Colonic mucosa (tissue), 4 donors: Measurements from ENCODE around the gene AKT3. TPM values are rescaled to one million over a fixed set of nuclear protein-coding genes. Genes with fewer than 3 reads are reported as not detected.
"Not testable (repeated sequence)": the region's sequence is repeated elsewhere in the genome, so short reads cannot be mapped to it uniquely, and the experiment has no call there.

Source experiments
- DNase-seq: peaks from one replicate; pipeline ENCODE4 v3.0.0-alpha.2; 2020
- H3K27ac ChIP-seq: fragments of 200-600 bp; one replicate; pipeline ENCODE4 v1.8.0; 2021
- H3K27me3 ChIP-seq: fragments of 200-600 bp; one replicate; pipeline ENCODE4 v1.8.0; 2021
- H3K36me3 ChIP-seq: fragments of 200-600 bp; one replicate; pipeline ENCODE4 v1.8.0; 2021
- H3K4me1 ChIP-seq: fragments of 200-600 bp; one replicate; pipeline ENCODE4 v1.8.0; 2021; ENCODE audit warnings: mild to moderate bottlenecking
- H3K4me3 ChIP-seq: fragments of 200-600 bp; one replicate; pipeline ENCODE4 v1.8.0; 2021
- H3K9ac ChIP-seq, 2 donors: one replicate each; pipeline ENCODE4 v1.7.0; 2013; ENCODE audit warnings: control low read depth in 2 of 2, low read depth in 2 of 2, low read length in 2 of 2
- H3K9me3 ChIP-seq: fragments of 200-600 bp; one replicate; pipeline ENCODE4 v1.8.0; 2021
- CTCF ChIP-seq: fragments of 200-600 bp; IDR thresholded peaks from one replicate; pipeline ENCODE4 v1.8.0; 2022; ENCODE audit warnings: antibody characterized with exemption, mild to moderate bottlenecking
- intact Hi-C: fragments of 100-400 bp; cut with DNase I; formaldehyde crosslinking; loops from one replicate; pipeline ENCODE4 v1.14.1; 2022
- total RNA-seq, 2 donors: library from RNA; stranded (reverse); fragmentation: NEBNext Ultra II Directional in 1 of 2; extraction: Animal tissue kit (Norgen Biotek cat#: 25700) in 1 of 2; gene quantifications; one replicate each; pipeline ENCODE4 v1.2.1, GENCODE V29; 2021
- donor health status: healthy.
- donor health status: DM: no; HTN: no; CAD: no.
- donor health status: DM: no; HTN: no; CAD: no.

Gene AKT3
- total RNA-seq, 2 donors from 2014 or later, result 6.0 to 21.3 TPM

GRCh38 chr1:243596431-243597062 is 253.5 kb downstream of the AKT3 start:
- no peak overlapping the region for H3K9ac ChIP-seq
- H3K27ac ChIP-seq, result no peak overlapping the region

GRCh38 chr1:243595527-243596210 is 254.4 kb downstream of the AKT3 start:
- Histone ChIP-seq H3K36me3 (no peaks in the 10 kb centered on the region), H3K27me3 (no peaks in the 10 kb centered on the region), H3K4me3 (no peak overlapping the region), H3K4me1 (no peaks in the 10 kb centered on the region), H3K9ac (no peak overlapping the region), H3K27ac (no peak overlapping the region), H3K9me3 (no peaks in the 10 kb centered on the region)
- intact Hi-C loops, result no loop called here
- no peak for DNase-seq
- TF ChIP-seq CTCF, result no peak

More at GRCh38 chr1:243596431-243597062, 253.5 kb downstream of the AKT3 start:
- intact Hi-C loops, result no loop called here
- DNase-seq, result no peak
- Histone ChIP-seq H3K36me3 (no peaks in the 10 kb centered on the region), H3K27me3 (no peaks in the 10 kb centered on the region), H3K4me1 (no peaks in the 10 kb centered on the region), H3K9me3 (no peaks in the 10 kb centered on the region), H3K4me3 (no peak overlapping the region)
- no peak for TF ChIP-seq CTCF

GRCh38 chr1:243594455-243594854 is 255.6 kb downstream of the AKT3 start:
- Histone ChIP-seq H3K4me1 (no peaks in the 10 kb centered on the region), H3K9me3 (no peaks in the 10 kb centered on the region), H3K36me3 (no peaks in the 10 kb centered on the region), H3K4me3 (no peak overlapping the region), H3K27me3 (no peaks in the 10 kb centered on the region), H3K9ac (no peak overlapping the region), H3K27ac (no peak overlapping the region)
- TF ChIP-seq CTCF, result no peak
- no peak for DNase-seq
- intact Hi-C loops, result no loop called here

- H3K9me3 ChIP-seq, H3K4me3 ChIP-seq, H3K9ac ChIP-seq, intact Hi-C loops, H3K27ac ChIP-seq, H3K4me1 ChIP-seq, DNase-seq, H3K27me3 ChIP-seq, H3K36me3 ChIP-seq: not testable (repeated sequence)
Observed at GRCh38 chr1:243589286-243589685, 260.8 kb downstream of the AKT3 start.

- H3K9ac ChIP-seq, result no peak overlapping the region
- no peak overlapping the region for H3K4me3 ChIP-seq
- no peak for TF ChIP-seq CTCF
- H3K27ac ChIP-seq, result no peak overlapping the region
- no peak for DNase-seq
- H3K27me3 ChIP-seq, result no peaks in the 10 kb centered on the region
- intact Hi-C loops, result no loop called here
- no peaks in the 10 kb centered on the region for H3K36me3 ChIP-seq
- no peaks in the 10 kb centered on the region for H3K9me3 ChIP-seq
- H3K4me1 ChIP-seq, result no peaks in the 10 kb centered on the region
Observed at GRCh38 chr1:243587823-243588560, 262.1 kb downstream of the AKT3 start.
